Stimulated activated CD4-positive, alpha-beta T cell treated with anti-CD3 and anti-CD28 coated beads, TNF-alpha, amount 100 ng/mL, for 48 hours (primary cell): Measurements from ENCODE around the gene AHDC1.
"Not testable (repeated sequence)": the region's sequence is repeated elsewhere in the genome, so short reads cannot be mapped to it uniquely, and the experiment has no call there.

Source experiments
- DNase-seq, 3 donors: peaks; one replicate each; pipeline ENCODE4 v3.0.0-alpha.2; 2020; ENCODE audit warnings: low read depth in 3 of 3

The AHDC1 gene

GRCh38 chr1:27549807-27550408 is 54.0 kb downstream of the AHDC1 start:
- no peak for DNase-seq

- no peak for DNase-seq
These were observed 54.9 kb downstream of the AHDC1 start for GRCh38 chr1:27548858-27549719.

DNA sequence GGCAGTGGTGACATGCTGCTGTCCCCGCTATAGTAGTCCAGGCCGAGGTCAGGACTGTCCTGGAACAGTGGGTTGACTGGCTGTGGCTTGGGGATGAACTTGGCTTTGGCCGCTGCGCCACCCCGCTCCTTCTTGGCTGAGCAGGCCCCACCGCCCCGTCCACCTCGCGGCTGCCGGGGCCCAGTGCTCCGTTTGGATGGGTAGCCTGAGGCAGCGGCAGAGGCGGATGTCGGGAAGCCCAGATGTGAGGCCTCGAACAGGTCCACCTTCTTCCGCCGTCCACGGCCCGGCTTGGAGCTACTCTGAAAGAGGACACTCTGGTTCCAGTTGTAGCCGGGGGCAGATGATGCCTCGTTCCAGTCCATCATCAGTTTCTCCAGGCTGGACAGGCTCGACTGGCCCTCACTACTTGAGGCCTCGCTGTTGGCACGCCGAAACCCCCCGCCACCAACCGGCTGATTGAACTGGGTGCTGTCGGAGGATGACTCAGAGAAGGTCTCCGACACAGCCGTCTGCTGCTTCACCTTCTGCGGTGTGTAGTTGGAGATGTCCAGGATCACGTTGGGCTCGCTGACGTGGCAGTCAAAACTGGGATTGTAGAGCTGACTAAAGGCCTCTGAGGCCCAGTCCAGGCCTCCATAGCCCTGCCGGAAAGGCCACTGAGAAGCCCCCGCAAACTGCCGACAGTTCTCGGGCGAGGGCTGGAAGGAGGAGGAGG is 55.6 kb downstream of the AHDC1 start:
- DNase-seq, result no peak

DNA sequence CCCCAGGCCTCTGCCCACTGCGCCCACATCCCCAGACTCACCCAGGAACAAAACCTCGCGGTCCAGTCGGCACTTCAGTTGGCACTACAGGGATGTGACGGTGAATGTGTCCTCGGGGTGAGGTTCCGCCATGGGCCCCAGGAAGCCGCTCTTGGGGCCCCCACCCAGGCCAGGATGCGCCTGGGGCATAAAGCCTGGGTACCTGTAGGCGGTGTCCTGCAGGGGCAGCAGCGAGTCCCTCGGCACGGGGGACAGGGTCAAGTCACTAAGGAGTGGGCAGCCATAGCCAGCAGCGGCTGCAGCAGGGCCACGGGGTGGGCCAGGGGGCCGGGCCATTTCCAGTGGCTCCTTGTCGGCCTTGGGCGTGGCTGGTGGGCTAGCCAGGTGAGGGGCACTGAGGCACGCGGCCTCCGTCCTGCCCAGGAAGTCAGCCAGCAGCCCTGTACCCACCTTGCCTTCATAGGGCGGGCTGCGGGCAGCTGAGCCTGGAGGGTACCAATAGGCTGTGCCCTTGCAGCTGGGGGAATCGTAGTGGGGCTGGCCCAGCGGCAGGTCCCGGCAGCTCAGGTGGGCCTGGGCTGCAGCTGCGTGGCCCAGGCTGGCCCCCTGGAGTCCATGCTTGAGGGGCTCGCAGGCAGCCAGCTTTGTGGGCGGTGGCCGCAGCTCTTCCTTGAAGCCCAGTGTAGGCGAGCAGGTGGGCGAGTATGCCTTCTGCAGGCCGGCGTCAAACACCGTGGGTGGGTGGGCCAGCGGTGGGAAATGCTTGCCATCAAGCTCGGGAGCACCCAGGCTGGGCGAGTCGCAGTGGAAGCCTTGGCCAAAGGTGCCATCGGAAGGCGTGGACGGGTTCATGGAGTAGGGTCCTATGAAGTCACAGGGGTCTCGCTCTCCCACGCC is 56.5 kb downstream of the AHDC1 start:
- no peak for DNase-seq

DNA sequence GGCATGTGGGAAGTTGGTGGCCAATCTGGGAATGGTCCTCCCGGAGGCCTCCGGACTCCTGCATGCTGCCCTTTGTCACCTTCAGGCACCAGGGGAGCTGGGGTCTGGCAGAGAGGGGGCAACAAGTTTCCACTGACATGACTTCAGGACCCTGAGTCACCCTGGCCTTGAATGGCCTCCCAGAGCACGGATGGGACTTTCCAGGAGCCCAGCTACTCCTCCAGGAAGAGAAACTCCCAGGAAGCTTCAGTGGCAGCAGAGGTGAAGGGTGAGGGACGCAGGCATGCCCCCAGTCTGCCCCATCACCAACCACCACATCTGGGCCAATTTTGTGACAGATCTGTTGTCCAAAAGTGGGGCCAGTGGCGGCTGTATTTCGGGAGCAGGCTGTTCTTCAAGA is 58.1 kb downstream of the AHDC1 start:
- DNase-seq, result no peak

DNA sequence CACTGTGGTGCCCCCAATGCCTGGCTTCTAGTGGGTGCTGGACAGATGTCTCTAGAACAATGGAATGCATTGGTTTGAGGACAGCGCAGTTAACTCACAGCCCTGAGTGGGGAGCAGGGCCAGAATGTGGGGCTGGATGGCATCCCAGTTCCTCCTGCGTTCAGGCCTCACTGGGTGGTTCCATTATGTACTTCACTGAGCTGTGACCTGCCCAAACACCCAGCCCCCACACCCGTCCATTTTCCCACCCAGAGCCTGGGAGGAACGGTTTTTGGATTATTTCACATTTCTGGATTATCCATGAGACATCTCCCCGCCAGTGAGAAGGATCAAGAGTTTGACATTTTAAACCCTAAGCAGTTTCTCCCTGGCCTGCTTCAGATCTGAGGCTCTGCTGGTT is 58.7 kb downstream of the AHDC1 start:
- DNase-seq, result no peak

GRCh38 chr1:27544834-27545233 is 59.1 kb downstream of the AHDC1 start:
- no peak for DNase-seq

DNA sequence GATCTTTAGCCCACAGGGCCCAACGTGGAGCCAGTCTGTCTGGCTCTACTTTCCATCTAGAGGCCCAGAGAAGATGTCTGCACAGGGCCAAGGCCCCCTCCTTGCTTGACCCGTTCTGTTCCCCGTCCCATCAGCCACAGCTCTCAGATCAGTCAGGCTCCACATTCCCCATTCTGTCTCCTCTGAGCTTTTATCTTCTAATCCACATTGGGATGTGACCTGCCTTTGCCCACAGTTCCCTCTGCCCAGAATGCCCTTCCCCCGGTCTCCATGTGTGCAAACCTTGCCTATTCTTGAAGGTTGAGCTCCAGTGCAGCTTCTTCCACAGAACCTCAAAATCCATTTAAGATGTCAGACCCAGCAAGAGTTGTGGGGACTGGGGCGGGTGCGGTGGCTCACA is 60.7 kb downstream of the AHDC1 start:
- no peak for DNase-seq

- no peak for DNase-seq
These were observed 61.3 kb downstream of the AHDC1 start for GRCh38 chr1:27542463-27543273.

DNA sequence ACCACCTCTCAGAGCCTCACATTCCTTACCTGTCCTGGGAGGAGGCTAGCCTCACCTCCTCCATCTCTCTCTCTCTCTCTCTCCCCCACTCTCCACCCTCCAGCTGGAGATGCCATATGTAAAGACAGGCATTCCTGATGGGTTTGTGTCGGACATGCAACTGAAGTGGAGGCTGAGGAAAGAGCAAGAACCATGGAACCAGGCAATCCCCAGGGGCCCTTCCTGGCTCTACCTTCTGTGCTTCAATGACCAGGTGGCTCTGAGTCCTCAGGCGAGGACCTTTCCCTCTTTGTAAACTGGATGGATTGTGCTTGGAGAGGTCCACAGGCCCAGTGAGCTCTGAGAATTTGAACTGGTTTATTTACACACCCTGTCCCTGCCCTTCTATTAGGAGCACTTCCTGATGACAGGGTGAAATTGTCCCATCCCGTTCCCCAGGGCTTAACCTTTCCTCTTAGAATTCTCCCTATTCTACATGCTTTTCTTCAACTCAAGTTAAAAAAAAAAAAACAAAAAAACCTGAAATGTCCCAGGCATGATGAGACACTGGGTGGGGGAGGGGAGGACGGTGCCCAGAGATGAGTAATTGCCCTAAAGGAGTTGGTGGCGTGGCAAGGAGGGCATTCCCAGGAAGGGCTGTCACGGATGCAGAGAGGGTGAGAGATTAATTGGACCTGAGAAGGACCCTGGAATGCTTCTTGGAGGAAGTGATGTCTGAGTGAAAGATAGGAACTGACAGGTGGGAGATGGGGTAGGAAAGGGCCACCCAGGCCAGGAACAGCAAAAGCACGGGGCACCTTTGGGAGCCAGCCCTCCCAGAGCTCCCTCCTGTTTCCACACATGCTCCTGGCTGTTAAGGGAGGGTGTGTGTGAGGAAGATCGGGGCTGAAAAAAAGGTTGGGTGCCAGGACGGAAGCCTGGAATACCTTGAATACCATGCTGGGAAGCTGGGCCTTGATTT is 63.8 kb downstream of the AHDC1 start:
- no peak for DNase-seq

DNA sequence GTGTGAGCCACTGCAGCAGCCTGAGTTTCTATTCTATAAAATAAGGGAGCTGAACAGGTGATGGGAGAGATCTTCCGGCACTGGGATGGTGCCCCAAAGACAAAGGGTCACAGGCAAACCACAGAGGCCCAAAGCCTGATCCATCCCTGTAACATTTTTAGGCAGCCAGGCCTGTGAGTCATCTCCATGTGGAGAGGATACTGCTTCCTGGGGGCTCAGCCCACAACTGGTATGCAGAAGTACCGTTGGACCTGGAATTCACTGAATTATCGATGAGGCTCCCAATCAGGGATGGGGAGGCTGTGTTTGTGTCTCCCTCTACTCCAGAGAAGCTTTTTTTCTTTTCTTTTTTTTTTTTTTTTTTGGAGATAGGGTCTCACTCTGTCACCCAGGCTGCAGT is 65.2 kb downstream of the AHDC1 start:
- no peak for DNase-seq

DNA sequence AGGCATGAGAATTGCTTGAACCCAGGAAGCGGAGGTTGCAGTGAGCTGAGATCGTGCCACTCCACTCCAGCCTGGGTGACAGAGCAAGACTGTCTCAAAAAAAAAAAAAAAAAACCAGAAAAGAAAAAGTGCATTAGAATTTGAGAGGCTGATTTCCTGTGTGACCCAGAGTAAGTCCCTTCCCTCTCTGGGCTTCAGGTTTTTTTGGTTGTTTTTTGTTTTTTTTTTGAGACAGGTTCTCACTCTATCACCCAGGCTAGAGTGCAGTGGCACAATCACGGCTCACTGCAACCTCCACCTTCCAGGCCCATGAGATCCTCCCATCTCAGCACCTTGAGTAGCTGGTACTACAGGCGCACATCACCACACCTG is 65.7 kb downstream of the AHDC1 start:
- not testable (repeated sequence) for DNase-seq

DNA sequence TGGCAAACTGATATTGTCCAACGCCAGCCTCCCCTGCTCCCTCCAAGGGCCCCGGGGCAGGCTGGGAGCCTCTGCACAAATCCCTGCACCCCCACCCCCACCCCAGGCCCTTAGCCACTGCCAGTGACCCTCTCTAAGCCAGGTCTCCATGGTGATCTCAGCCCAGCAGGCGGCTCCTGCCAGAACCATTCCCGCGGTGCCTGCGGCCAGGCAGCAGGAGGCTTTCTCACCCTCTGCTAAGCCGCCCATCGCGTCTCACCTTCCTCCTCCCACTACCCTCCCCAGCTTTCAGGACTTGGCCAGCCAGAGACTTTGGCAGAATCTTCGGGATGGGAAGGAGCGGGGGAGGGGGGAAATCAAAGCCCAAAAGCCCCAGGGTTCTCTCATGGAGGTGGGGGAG is 67.2 kb downstream of the AHDC1 start:
- no peak for DNase-seq

DNA sequence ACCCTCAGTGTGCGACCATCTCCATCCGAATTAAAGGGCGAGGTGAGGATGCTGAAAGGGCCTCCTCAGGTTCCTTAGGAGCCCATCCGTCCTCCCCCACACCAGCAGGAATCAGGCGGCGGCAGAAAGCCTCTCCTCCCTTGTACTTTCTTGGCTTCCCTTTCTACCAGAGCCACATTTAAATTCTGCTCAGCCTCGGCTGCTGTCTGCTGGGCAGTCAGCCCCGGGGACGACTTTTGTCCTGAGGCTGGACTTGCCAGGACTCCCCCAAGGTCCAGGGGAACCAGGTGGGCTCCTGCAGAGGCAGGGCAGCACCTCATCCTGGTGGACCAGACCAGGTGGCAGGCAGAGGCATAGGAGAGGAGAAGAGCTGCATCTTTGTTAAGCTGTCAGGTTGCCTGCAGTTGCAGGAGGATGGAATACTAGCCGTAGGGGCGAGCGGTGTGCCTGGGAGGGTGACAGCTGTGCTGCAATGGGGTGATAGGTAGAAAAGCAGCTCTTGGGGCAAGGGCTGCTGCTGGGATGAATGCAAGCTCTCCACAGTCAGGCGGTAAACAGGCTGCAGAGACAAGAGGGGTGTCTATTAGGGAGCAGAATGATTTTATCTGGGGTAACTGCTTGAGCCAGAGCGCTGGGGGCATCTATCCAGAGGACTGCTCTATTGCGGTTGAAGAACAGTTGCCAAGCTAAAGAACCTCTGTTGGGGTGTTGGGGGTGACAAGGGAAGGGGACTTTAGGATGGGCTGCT is 67.8 kb downstream of the AHDC1 start:
- no peak for DNase-seq

GRCh38 chr1:27535386-27535785 is 68.6 kb downstream of the AHDC1 start:
- DNase-seq, result no peak

- DNase-seq, result no peak
These were observed 71.8 kb downstream of the AHDC1 start for GRCh38 chr1:27531959-27532685.

- no peak for DNase-seq
These were observed 73.8 kb downstream of the AHDC1 start for GRCh38 chr1:27530192-27530591.

DNA sequence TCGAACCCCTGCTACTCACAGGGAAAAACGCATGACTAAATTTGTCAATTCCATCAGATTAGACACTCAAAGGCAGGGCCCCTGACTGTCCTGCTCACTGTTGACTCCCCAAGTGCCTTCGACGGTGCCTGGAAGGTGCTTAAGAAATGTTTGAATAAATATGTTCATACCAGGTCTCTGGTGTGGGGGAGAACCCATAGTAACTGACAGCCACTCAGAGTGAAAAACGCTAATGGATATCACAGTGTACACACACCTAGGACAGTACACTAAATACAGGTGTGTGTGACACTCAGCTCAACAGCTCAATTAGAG is 74.3 kb downstream of the AHDC1 start:
- DNase-seq, result no peak
